Measurements from ENCODE around the gene CDC123. TPM values are rescaled to one million over a fixed set of nuclear protein-coding genes. Genes with fewer than 3 reads are reported as not detected.
"Not testable (repeated sequence)": the region's sequence is repeated elsewhere in the genome, so short reads cannot be mapped to it uniquely, and the experiment has no call there.

The CDC123 gene
- total and polyA plus RNA-seq, 2 donors (not counting 3 experiments of a cell fraction or from before 2014, with no cell fraction given), result 65.6 to 106 TPM

DNA sequence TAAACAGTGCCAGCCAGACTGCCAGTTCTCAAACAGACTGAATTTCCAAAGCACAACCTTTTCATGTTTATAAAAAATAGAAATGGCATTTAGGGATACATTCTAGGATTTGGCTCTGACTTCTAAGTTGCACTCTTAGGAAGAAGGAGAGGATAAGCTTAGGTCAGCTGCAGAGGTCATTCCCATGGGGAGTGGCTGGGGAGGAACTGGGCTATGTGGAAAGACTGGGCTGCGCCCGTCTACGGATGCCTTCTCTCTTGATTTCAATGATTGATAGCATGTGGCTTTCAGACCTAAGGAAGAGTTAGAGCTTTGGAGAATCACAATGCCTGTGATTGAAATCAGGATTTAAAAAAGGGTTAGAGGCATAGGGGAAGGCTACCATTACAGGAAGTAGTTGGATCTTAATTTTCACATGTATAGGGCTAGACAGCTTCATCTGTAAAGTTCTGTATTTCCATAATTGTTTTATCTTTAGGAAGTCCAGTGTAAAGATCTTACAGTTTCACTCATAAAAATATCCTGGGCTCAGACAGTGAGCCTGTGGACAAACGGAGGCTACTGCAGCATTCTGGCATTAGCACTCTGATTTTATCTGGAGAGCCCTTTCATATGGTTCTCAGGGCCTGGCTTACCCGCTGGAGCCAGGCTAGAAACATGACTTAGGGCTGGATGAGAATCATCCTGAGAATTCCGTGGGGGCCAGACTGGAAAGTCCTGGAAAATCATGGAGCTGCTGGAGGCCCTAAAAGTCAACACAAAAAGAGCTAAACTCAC is 29.8 kb upstream of the CDC123 start:
- Histone ChIP-seq H3K9ac (replicated peaks; ENCODE audit: extremely low read depth, insufficient read depth, low read length) (no peak overlapping the region), H3K9me1 (replicated peaks; ENCODE audit: control insufficient read depth, extremely low read depth, insufficient read depth, low read length) (no peaks in the 10 kb centered on the region), H2AFZ (ENCODE audit: low read depth, low read length) (no peak overlapping the region), H3K9me3 (replicated peaks; ENCODE audit: control insufficient read depth, insufficient read depth, low read length) (no peaks in the 10 kb centered on the region), H3K4me2 (ENCODE audit: insufficient read depth, low read length) (no peak overlapping the region), H3K27me3 (ENCODE audit: control insufficient read depth in 2 of 2, insufficient read depth in 2 of 2, low read length in 2 of 2) (no peaks in the 10 kb centered on the region), H3K79me2 (ENCODE audit: control insufficient read depth, insufficient read depth, low read length) (no peaks in the 10 kb centered on the region), H3K27ac (ENCODE audit: insufficient read depth, low read depth, low read length) (no peak overlapping the region), H3K4me1 (ENCODE audit: control insufficient read depth, extremely low read depth, insufficient read depth, low read length) (no peaks in the 10 kb centered on the region), H4K20me1 (replicated peaks; ENCODE audit: control insufficient read depth, extremely low read depth, insufficient read depth, low read length) (no peaks in the 10 kb centered on the region), H3K36me3 (ENCODE audit: control insufficient read depth in 2 of 2, extremely low read depth in 1 of 2, insufficient read depth in 2 of 2, low read length in 2 of 2) (peaks cover 17 to 22% of the 10 kb centered on the region in 2 experiments), H3K4me3 (replicated peaks in 1 of 3; ENCODE audit: insufficient read depth in 1 of 3, low read depth in 1 of 3, low read length in 3 of 3) (no peak overlapping the region)
- CTCF ChIA-PET, result no interaction called here
- DNase-seq (ENCODE audit: low read depth, low spot score) (no peak), FAIRE-seq (no peak)
- dilution Hi-C loops (cut with MboI; ENCODE audit: extremely low pct_ligation_motif_present, low sequenced_read_pairs), result no loop called here
- no TSS peak for BruUV-seq (replicated peaks)
- POLR2A ChIA-PET, result no interaction called here
- intact Hi-C loops (cut with micrococcal nuclease), result no loop called here
- TF ChIP-seq CTCF (IDR thresholded peaks at IDR 0.05; ENCODE audit: extremely low read depth in 1 of 2, insufficient read depth in 1 of 2, low read depth in 1 of 2, low read length in 2 of 2) (no peak), MYC (IDR thresholded peaks at IDR 0.05; ENCODE audit: low read depth, low read length) (no peak), FOS (IDR thresholded peaks at IDR 0.05; ENCODE audit: borderline replicate concordance, insufficient read depth, low read length) (no peak), JUN (IDR thresholded peaks at IDR 0.05; ENCODE audit: borderline replicate concordance, insufficient read depth, insufficient read length, low read depth) (no peak), POLR2AphosphoS5 (IDR thresholded peaks at IDR 0.05; ENCODE audit: insufficient read depth, low read depth, low read length) (no peak), POLR2A (IDR thresholded peaks at IDR 0.05; ENCODE audit: low read depth, low read length) (no peak), GATA2 (IDR thresholded peaks at IDR 0.05; ENCODE audit: insufficient read depth, insufficient read length, low read depth, low read length) (no peak), EZH2 (IDR thresholded peaks at IDR 0.05; ENCODE audit: borderline replicate concordance, low read depth, low read length, severe bottlenecking) (no peak)
- TF ChIP-seq, protein P1, sequence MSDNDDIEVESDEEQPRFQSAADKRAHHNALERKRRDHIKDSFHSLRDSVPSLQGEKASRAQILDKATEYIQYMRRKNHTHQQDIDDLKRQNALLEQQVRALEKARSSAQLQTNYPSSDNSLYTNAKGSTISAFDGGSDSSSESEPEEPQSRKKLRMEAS (IDR thresholded peaks at IDR 0.05; ENCODE audit: insufficient read depth, insufficient read length), result no peak

GRCh38 chr10:12171512-12171911 is 24.5 kb upstream of the CDC123 start:
- H3K9me1 ChIP-seq (replicated peaks; ENCODE audit: control insufficient read depth, extremely low read depth, insufficient read depth, low read length); FAIRE-seq; H3K4me3 ChIP-seq (replicated peaks in 1 of 3; ENCODE audit: insufficient read depth in 1 of 3, low read depth in 1 of 3, low read length in 3 of 3); H3K27ac ChIP-seq (ENCODE audit: insufficient read depth, low read depth, low read length); H4K20me1 ChIP-seq (replicated peaks; ENCODE audit: control insufficient read depth, extremely low read depth, insufficient read depth, low read length); H3K9me3 ChIP-seq (replicated peaks; ENCODE audit: control insufficient read depth, insufficient read depth, low read length); H3K27me3 ChIP-seq (ENCODE audit: control insufficient read depth in 2 of 2, insufficient read depth in 2 of 2, low read length in 2 of 2); CTCF ChIA-PET; H3K79me2 ChIP-seq (ENCODE audit: control insufficient read depth, insufficient read depth, low read length); H2AFZ ChIP-seq (ENCODE audit: low read depth, low read length); H3K4me1 ChIP-seq (ENCODE audit: control insufficient read depth, extremely low read depth, insufficient read depth, low read length); POLR2A ChIA-PET; dilution Hi-C loops (cut with MboI; ENCODE audit: extremely low pct_ligation_motif_present, low sequenced_read_pairs); H3K9ac ChIP-seq (replicated peaks; ENCODE audit: extremely low read depth, insufficient read depth, low read length); intact Hi-C loops (cut with micrococcal nuclease); H3K4me2 ChIP-seq (ENCODE audit: insufficient read depth, low read length); BruUV-seq (replicated peaks); DNase-seq (ENCODE audit: low read depth, low spot score): not testable (repeated sequence)
- H3K36me3 ChIP-seq (ENCODE audit: control insufficient read depth in 2 of 2, extremely low read depth in 1 of 2, insufficient read depth in 2 of 2, low read length in 2 of 2), result peaks cover 20 to 21% of the 10 kb centered on the region in 2 experiments

Measured in endothelial cell of umbilical vein (primary cell).